Esophagus mucosa (tissue), 1 donor: Measurements from ENCODE around the gene SEC61A2. TPM values are rescaled to one million over a fixed set of nuclear protein-coding genes. Genes with fewer than 3 reads are reported as not detected.
A peak's percentile ranks its signal among the peaks of the same experiment; 100 is the strongest.
"Not testable (repeated sequence)": the region's sequence is repeated elsewhere in the genome, so short reads cannot be mapped to it uniquely, and the experiment has no call there.

Source experiments
- ATAC-seq: fragments of 200-7000 bp; cut with Tn5 transposase; one replicate; pipeline ENCODE4 v1.9.1; 2020
- total RNA-seq: library from RNA; stranded (reverse); gene quantifications from one replicate; pipeline ENCODE4 v1.2.4, GENCODE V29; 2023
- donor health status: DM: yes; HTN: yes; CAD: no.

SEC61A2 gene
- total RNA-seq, result 2.8 TPM

DNA sequence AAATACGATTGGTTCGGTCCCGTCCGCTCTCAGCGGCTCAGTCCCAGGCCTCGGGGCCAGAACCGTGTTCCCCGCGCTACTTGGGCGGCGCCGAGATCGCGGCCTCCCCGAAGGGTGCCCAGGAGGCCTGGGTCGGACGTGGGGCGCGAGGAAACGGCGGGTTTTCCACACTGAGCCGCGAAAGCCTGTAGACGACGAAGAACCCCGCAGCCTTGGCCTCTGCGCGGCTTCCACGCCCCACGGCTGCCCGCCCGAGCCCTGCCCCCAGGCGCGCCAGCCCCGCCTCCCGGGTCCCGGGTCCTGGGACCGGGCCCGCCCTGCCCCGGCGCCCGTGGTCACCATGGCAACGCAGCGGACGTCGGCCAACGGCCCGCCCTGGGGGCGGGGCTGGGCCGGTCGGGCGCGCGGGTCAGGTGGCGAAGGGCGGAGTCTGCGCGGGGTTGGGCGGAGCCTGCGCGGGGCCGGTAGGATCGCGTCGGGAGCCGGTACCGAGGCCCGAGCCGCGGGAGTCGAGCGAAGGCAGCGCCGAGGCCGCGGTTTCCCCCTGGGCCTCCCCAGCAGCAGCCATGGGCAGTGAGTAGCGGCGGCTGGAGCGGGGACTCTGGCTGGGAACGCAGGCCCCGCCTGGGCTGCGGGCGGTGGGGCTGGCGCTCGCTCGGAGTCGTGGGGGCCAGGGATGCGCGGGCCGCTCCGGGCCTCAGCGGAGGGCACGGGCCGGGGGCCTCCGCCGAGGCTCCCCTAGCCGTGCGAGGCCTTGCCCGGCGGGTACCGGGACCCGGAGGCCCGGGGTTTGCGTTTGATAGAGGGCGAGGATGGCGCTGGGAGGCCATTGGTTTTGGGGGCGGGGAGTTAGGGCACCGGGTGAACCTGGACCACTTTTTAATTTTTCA lies at the start of gene SEC61A2:
Gene SEC61A2, plus strand, starts transcription at position 456 of the 890 bp plus-strand sequence. Its CDS starts 111 bp downstream, at position 567.
- peak; percentile 99 for ATAC-seq

DNA sequence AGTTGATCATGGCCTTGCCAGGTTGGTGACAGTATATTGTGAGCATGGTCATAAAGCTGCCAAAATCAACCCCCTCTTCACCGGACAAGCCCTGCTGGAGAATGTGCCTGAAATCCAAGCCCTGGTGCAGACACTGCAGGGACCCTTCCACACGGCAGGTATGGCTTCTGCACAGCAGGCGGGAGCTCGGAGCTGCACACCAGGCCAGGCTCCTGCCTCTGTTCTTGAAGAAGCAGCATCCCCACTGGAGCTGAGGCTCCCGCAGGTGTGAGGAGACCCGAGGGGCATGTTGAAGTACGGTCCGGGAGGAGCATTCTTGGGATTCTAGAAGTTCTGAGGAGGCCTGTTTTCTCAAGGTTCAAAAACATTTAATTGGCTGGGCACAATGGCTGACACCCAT lies 48.0 kb upstream of the SEC61A2 start:
- ATAC-seq, result no peak

DNA sequence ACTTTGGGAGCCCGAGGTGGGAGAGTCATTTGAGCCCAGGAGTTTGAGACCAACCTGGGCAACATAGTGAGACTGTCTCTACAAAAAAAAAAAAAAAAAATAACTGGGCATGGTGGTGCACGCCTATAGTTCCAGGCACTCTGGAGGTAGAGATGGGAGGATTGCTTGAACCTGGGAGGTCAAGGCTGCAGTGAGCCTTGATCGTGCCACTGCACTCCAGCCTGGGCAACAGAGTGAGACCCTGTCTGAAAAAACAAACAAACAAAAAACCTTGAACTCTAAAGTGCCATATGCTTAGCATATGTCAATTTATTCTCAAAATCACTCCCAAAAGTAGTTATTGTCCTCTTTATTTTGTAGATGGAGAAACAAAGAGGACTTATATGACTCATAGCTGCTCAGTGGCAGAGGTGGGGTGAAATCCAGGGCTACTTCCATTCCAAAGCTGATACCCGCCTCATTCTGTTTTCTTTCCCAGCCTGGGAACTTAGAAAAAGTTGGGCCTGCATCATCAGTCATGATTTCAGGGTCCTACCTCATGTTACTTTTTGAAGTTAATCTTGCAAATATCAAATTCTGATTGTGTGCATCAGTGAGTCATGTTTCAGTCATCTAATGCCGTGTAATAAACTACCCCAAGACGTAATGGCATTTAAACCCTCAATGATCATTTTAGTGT lies 47.5 kb upstream of the SEC61A2 start:
- ATAC-seq, result peak; percentile 22

DNA sequence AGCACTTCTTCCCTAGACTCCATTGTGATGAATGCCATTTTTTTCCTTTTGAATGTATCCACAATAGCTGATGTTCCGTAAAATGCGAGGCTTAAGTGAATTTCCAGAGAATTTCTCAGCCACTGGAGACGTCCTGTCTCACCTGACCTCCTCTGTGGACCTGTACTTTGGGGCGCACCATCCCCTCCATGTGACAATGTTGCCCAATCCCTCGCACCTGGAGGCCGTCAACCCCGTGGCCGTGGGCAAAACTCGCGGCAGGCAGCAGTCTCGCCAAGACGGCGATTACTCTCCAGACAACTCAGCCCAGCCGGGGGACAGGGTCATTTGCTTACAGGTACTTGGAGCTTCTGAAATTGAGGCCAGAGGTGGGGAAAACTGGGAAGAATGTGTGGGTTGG lies 40.6 kb upstream of the SEC61A2 start:
- no peak for ATAC-seq

DNA sequence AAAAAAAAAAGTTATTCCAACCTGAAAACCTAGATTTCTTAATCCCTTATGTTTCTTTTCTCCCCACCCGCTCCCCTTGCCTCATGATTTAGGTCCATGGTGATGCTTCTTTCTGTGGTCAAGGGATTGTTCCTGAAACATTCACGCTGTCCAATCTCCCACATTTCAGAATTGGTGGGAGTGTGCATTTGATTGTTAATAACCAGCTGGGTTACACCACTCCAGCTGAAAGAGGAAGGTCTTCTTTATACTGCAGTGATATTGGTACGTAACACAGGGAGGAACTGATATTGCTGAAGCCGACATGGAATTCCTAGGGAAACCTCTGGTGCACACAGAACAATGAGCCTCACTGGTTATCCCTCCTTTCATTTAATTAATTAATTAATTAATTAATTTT lies 38.1 kb upstream of the SEC61A2 start:
- ATAC-seq, result no peak

DNA sequence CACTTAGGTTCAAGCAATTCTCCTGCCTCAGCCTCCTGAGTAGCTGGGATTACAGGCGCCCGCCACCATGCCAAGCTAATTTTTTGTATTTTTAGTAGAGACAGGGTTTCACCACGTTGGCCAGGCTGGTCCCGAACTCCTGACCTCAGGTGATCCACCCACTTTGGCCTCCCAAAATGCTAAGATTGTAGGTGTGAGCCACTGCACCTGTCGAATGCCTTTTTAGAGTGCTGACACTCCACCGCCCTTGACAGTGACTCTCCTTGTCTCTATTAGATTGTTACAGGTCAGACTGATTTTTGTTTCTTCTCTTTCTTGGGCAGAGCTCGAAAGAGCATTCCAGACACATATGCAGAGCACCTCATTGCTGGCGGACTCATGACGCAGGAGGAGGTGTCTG lies 32.1 kb upstream of the SEC61A2 start:
- ATAC-seq, result not testable (repeated sequence)

DNA sequence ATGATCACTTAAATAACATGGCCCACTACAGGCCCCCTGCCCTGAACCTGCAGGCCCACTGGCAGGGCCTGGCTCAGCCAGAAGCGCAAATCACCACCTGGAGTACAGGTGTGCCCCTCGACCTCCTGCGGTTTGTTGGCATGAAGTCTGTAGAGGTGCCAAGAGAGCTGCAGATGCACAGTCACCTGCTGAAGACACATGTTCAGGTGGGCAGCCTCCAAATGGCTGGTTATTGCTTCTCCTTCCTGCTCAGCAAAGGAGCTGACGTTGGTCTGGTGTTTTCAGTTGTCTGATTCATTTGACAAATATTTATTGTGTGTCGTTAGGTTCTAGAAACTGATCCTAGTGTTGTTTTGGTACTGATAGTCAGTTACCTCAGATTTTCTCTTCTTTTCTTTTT lies 31.7 kb upstream of the SEC61A2 start:
- ATAC-seq, result no peak

DNA sequence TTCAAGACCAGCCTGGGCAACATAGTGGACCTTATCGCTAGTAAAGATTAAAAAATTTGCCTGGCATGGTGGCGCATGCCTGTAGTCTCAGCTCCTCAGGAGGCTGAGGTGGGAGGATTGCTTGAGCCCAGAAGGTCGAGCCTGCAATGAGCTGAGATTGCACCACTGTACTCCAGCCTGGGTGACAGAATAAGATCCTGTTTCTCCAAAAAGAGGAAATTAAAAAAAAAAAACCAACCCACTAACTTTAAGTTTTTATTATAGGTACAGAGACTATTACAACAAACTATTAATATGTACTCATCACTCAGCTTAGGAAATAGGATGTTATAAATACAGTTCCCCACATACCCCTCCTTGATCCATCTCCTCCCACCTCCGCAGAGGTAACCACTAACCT lies 30.5 kb upstream of the SEC61A2 start:
- no peak for ATAC-seq

DNA sequence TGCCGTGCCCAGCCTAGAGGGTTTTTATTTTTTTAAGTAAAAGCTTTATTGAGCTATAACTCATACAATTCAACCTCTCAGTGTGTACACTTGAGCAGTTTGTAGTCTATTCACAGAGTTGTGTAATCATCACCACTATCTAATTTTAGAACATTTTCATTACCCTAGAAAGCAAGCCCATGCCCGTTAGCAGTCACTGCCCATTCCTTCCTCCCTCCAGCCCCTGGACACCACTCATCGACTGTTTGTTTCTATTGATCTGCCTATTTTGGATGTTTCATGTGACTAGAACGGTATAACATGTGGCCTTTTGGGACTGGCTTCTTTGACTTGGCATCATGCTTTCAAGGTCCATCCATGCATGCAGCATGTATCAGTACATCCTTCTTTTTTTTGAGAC lies 25.7 kb upstream of the SEC61A2 start:
- ATAC-seq, result no peak

DNA sequence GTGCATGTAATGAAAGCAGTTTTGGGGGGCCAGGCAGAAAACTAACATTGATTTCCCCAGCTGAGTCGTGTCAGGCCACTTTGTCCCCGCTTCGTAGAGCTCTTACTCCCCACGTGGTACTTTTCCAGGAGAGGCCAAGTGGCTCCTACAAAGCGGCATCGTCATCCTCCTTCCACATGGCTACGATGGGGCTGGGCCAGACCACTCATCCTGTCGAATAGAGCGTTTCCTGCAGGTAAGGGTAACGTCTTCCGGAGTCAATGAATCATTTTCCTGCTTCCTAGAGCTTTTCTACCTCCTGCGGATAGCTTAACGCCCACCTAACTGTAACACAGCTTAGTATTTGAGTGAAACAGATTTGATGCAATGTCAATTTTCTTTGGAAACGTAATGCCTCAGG lies 21.7 kb upstream of the SEC61A2 start:
- no peak for ATAC-seq

DNA sequence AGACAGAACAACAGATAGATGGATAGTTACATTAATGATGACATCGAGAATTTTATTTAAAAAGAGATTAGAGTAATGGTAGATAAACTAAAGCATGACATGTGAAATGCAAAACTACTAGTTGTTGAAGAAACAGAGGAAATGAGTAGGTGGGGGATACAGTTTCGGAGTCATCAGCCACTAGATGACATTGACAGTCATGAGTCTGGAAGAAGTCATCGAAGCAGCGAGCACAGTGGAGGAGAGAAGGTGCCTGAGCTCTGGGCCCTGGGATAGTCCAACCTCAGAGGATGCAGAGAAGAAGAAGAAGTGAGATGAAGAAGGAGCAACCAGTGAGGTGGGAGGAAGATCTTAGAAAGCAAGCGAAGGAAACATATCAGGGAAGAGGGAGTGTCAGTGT lies 20.2 kb upstream of the SEC61A2 start:
- ATAC-seq, result no peak

DNA sequence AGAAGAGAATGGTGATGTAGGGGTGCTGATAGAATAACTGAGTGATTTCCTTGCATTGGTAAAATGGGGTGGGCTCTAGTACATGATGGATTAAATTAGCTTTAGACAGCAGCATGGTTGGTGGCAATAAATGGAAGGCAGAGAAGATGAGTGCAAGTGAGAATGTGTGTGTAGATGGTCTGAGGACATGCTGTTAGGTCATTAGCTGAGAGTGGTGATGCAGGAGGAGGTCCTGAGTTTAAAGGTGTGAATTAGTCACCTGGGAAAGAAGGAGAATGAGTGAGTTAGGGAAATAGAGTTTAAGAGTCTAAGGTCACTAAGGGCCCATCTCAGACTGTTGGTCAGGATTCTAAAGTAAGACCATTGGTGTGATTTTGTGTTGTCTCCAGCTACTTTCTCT lies 17.9 kb upstream of the SEC61A2 start:
- ATAC-seq, result no peak

DNA sequence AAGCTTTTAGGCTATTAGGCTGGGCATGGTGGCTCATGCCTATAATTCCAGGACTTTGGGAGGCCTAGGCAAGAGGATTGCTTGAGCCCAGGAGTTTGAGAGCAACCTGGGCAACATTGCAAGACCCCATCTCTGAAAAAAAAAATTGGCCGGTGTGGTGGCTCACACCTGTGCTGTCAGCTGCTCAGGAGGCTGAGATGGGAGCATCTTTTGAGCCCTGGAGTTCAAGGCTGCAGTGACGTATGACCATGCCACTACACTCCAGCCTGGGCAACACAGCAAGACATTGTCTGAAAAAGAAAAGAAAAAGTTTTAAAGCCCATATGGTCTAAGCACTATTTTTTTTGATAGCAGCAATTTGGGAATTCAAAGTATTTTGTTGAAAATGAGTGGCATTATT lies 15.8 kb upstream of the SEC61A2 start:
- no peak for ATAC-seq

DNA sequence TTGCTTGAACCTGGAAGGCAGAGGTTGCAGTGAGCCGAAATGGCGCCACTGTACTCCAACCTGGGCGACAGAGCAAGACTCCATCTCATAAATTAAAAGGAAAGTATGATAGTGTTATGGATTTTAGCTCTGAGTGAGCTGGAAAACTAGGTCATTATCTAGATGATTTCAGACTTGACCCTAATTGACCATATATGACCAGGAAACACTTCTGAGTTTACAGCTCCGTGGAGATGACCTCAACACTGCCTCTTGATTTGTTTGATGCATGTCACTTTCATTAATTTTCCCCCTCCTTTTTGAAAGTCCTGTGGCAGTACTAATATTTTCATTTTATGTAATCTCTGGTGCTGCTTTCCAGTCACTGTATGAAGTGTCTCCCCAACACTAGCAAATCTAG lies 7.8 kb upstream of the SEC61A2 start:
- no peak for ATAC-seq

DNA sequence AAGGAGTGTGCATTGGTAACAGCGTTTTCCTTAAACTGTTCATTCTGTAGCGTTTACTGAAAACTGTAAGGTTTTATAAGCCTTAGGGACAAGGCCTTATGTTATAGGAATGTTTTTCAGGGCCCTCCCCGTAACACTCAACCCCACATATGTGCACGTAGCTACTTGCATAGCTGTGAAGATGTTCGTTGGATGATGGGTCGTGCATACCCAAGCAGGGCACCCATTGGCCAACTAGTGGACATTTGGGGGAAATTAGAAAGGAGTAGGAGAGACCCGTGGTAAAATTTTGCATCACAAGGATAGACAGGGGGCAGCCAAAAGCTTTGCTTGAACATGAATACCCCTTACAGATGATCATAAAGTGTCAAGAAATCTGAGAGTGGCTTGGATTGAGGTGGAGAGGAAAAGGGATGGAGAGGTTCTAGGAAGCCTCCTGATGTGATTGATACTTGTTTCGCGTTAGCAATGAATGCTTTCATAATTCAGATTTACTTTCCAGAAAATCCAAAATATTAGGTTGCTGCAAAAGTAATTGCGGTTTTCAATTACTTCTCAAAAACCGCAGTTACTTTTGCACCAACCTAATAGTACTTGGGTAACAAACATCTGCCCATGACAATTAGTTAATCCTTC lies 878 bp downstream of the SEC61A2 start:
- ATAC-seq, result peak; percentile 24

DNA sequence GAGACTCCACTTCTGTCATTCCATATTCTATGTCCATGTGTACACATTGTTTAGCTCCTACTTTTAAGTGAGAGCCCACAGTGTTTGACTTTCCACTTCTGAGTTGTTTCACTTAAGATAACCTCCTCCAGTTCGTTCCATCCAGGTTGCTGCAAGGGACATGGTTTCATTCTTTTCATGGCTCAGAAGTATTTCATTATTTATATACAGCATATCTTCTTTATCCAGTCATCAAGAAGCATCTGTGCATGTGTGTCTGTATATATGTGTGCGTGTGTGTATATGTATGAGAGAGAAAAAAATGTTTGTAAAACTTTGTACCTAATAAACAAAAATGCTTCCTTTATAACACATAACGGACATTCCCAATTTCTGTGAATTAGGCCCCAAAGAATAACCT lies 6.2 kb downstream of the SEC61A2 start:
- ATAC-seq, result no peak

DNA sequence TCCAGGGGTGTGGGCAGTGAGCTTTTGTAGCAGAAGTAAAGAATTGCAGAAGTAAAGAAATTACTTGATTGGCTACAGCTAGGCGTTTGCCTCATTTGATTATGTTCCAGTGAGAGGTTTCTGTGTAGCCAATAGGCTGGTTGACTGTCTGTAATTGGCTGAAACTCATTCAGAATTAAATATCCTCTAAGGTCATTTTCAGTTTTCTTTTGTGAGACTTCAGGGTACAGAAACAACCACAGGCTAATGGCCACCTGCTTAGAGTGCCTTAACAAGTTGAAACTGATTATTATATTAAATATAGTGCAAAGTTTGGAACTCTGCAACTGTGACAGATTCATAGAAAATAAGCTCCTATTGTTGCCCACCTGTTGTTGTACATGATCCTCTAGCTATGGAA lies 10.6 kb downstream of the SEC61A2 start:
- no peak for ATAC-seq

DNA sequence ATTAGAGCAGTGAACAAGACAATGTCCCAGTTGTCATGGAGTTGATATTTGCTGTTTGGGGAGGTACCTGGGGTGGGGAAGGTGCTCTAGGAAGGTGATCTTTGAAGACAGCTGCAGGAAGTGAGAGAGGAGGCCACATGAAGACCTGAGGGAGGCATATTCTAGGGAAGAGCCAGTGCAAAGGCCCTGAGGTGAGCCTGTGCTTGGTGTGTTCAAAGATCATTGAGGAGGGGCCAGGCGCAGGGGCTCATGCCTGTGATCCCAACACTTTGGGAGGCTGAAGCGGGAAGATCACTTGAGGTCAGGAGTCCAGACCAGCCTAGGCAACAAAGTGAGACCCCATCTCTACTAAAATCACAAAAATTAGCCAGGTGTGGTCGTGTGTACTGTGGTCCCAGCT lies 15.1 kb downstream of the SEC61A2 start:
- no peak for ATAC-seq

DNA sequence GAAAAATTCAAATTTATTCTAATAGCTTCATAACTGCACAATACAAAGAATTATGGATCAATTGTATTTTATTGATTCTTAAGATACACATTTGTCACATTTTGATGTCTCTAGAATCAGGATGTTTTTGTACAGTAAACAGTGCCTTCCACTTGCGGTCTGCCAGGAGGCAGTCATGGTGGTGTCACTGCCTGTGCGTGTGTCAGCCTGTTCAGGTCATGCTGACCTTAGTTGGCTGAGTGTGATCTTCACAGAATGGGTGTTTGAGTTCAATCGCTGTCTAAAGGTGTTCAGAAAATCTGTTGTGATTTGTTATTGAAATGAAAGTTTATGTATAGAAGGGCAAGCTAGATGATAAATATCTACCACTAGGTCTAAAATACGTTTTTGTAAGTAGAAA lies 20.7 kb downstream of the SEC61A2 start:
- ATAC-seq, result no peak

DNA sequence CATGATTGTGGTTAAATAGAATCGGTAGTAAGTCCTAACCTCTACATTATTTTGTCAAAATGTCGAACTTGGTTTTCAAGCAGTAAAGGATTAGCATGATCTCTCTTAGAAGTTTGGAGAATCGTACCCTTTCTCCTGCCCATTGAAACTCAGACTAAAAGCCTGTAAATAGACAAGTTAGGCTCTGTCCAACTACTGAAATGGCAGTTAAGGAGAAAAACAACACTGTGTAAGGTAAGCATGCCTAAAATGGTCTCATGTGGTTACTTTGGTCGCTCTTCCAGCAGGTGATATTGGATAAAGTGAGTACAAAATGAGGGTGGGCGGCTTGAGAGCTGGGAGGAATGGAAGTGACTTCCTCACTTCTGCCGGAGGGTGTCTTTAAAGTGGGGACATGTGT lies 25.0 kb downstream of the SEC61A2 start:
- ATAC-seq, result no peak

DNA sequence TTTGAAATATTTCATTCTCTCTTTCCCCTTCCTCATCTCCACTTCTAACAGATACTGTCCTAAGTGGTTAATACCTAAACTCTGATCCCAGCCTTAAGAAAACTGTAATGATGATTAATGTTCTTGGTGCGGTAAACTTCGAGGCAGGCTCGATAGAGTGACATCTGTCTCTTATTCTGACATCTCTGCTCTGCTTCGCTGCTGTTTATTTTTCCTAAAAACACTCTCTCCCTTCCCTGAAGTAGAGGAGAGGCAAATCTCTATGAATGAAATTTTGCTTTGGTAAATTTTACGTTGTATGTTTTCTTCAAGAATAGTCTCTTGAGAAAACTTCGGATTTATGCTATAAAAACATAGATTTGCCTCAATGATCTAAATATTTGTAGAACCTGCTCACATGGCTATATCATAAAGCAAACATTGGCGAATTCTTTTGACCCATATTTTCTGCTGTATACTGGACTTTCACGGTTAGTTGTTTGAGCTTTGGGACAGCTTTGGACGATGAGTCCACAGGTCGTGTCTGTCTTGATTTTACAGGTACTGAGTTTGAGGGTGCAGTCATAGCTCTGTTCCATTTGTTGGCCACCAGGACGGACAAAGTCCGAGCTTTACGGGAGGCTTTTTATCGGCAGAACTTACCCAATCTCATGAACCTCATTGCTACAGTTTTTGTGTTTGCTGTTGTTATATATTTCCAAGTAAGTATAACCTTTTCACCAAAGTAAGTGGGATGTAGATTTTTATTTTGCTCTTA lies 27.1 kb downstream of the SEC61A2 start:
- ATAC-seq, result no peak

DNA sequence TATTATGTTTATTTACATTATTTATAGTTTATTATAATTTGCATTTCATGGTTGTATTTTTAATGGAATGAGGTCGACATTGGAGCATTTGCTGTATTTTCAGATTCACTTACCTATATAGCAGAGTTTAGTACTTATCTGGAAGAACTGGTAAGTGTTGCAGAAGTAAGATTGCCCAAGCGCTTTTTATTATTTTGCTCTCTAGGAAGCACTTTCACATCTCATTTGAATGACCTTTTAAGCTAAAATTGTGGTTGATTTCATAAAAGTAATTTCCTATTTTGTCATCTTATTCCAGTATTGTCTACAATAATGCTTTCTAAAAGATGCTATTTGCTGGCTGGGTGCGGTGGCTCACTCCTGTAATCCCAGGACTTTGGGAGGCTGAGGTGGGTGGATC lies 28.6 kb downstream of the SEC61A2 start:
- no peak for ATAC-seq

DNA sequence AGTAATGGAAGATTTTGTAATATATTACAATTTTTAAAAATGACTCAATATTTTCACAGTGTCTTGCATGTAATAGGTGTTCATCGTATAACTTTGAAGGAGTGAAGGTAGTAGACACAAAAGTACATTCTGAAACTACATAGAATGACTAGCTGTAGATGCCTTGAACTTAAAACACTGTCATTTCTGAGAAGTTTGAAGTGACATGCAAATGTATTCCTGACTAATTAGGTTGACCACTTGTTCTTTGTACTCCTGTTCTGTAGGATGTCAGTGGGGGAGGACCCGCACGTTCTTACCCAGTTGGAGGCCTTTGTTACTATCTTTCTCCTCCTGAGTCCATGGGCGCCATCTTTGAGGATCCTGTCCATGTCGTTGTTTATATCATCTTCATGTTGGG lies 31.2 kb downstream of the SEC61A2 start:
- ATAC-seq, result no peak
